WI38 (cell line): ENCODE results near the gene GAPDH.

Experiments
- H3K4me3 ChIP-seq: 2 replicates; pipeline ENCODE4 v1.5.1; 2011; ENCODE audit warnings: low read depth, mild to moderate bottlenecking, control low read depth, low read length
- TF ChIP-seq, protein P1 (sequence below): IDR thresholded peaks from 2 replicates; pipeline ENCODE4 v1.5.1; 2012; ENCODE audit warnings: low read depth, mild to moderate bottlenecking, control low read depth, low read length

Gene GAPDH

DNA sequence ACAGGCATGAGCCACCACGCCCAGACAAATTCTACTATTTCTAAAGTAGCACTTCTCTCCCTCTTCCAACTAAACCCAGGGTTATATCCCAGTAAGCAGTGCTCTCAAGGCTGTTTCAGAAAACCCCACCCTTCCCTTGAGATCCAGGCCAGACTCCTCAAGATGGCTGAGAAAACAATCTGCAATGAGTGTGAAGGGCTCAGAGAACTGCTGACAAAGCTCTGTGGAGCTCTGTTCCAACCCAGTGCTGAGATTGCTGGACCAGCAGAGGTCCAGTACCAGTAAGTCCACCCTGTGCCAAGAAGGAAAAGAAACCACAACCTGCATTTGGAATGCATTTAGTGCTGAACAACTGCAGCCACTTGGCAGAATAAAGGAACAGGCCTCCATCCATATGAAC is 25.2 kb downstream of the GAPDH start:
- TF ChIP-seq, protein P1, sequence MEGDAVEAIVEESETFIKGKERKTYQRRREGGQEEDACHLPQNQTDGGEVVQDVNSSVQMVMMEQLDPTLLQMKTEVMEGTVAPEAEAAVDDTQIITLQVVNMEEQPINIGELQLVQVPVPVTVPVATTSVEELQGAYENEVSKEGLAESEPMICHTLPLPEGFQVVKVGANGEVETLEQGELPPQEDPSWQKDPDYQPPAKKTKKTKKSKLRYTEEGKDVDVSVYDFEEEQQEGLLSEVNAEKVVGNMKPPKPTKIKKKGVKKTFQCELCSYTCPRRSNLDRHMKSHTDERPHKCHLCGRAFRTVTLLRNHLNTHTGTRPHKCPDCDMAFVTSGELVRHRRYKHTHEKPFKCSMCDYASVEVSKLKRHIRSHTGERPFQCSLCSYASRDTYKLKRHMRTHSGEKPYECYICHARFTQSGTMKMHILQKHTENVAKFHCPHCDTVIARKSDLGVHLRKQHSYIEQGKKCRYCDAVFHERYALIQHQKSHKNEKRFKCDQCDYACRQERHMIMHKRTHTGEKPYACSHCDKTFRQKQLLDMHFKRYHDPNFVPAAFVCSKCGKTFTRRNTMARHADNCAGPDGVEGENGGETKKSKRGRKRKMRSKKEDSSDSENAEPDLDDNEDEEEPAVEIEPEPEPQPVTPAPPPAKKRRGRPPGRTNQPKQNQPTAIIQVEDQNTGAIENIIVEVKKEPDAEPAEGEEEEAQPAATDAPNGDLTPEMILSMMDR, result no peak

DNA sequence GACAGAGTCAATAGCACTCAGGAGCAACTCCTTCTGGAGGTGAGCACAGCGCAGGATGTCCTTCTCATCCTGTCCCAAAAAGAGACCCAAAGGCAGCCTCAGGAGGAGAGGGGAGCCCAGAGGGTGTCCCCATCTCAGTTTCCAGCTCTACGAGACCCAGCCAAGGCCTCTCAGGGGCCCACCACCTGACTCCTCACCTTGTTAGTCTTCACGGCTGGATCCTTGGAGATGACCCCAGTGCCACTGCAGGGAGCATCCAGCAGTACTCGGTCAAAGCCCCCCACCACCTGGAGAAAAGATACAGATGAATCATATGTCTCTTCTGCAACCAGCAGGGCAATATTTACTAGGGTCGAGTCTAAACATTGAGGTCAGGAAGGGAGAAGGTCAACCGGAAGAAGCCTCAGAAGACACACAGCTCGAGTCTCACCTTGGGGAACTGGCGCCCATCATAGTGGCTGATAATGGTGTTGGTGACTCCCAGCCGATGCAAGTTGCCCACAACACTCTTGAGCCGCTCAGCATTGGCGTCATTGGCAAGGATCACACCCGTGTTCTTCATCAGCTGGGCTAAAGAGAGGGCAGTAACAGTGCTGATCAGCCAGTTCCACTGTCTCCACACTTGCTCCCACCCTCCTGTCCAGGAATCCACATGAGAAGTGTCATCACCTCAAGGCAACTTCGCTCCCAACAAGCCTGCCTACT is 26.3 kb downstream of the GAPDH start:
- H3K4me3 ChIP-seq, result no peak overlapping the region
- TF ChIP-seq, protein P1, result no peak

More for the DNA sequence above, 25.2 kb downstream of the GAPDH start:
- H3K4me3 ChIP-seq, result no peak overlapping the region

DNA sequence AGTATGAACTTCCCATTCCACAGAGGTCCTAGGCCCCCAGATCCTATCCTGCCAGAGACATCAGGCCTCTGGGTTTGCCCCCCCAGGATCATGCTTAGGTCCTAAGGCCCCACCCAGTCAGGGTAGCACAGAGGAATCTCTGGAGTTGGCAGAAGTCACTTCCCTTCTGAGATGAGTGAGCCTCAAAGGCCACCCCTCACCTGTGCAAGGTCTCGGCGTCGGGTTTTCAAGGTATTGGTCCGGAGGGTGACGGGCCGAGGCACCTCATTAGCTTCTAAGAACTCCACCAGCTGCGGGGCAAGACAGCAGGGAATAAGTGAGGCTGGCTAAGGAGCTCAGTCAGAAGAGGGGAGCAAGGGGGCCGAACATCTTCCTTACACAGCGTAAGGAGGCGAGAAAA is 28.6 kb downstream of the GAPDH start:
- TF ChIP-seq, protein P1, result no peak
- H3K4me3 ChIP-seq, result no peak overlapping the region

DNA sequence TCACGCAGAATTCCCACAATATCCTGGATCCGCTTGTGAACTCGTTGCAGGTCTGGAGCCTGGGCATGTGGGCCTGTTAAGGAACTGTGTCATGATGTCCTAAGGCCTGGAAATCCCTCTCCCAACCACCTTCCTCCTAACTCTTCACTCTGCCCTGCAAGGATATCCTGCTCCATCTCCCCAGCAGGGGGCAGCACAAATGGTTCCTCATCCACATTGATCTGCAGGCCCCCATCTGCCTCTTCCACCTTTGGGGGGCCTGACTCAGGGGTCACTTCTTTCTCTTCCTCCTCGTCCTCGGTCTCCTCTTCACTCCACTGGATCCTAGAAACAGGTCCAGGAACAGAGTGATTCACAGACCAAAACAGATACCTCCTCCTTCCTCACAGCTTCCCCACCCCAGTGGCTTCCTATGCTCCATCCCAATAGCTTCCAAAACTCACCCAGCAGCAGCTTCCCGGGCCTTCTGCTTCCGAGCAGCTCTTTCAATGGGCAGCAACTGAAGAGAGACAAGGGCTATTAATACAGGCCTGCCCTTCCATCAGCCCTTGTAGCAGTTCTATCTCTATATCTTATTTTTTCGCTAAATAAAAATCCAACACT is 29.2 kb downstream of the GAPDH start:
- H3K4me3 ChIP-seq, result no peak overlapping the region
- TF ChIP-seq, protein P1, result peak; percentile 82

DNA sequence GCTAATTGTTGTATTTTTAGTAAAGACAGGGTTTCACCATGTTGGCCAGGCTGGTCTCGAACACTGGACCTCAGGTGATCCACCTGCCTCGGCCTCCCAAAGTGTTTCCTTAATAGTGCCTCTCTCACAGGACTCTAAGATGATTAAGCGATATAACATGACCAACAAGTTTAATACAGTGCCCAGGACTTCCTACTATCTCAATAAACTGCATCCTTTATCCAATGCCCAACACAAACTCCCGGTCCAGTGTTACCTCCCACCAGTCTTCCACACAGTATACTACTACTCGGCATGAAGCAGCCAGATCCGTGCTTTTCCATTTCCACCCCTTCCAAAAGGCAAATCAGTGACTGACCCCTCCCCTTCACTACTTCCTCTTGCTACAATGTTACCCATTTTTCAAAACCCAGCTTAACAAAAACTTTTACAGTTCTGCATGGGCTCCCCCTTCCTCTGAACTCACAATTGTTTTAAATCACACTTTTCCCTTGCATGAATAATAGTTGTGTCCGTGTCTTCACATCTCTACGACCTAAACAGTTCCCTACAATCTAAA is 32.9 kb downstream of the GAPDH start:
- H3K4me3 ChIP-seq, result peak overlapping the region; percentile 81
- TF ChIP-seq, protein P1, result no peak

DNA sequence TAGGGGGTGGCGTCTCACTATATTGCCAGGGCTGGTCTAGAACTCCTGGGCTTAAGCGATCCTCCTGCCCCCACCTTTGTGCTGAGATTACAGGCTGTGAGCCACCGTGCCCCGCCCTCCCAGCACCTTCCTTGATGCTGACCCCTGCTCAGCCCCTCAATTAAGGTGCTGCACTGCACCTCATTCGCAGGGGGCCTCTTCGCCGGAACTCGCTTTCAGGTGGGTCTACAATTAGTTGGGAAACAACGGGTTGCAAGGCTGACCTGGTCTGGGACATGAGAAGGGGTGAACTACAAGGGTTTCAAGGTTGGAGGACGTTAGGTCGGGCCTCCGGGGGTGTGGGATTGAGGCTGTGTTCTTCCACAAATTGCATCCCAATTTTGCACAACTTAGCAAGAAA is 35.0 kb downstream of the GAPDH start:
- H3K4me3 ChIP-seq, result no peak overlapping the region
- TF ChIP-seq, protein P1, result no peak

DNA sequence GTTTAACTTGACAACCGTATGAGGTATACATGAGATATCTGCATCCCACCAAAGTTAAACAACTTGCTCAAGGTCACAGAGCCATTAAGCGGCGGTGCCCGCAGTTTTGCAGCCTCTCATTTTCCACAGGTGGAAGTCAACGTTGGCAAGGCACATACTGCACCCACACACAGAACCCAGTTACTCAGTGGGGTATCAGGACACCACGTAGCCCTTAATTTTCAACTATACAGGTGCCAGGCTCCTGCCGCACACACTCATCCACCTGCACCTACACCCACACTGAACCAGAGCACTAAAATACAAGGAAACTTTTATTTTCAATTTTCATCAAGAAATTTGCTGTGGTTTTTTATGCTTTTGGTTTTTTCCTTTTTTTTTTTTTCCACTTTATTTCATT is 35.5 kb downstream of the GAPDH start:
- TF ChIP-seq, protein P1, result no peak
- H3K4me3 ChIP-seq, result no peak overlapping the region
